ENCODE data around the gene ZSWIM9. TPM values are rescaled to one million over a fixed set of nuclear protein-coding genes. Genes with fewer than 3 reads are reported as not detected.

ZSWIM9 gene
- total RNA-seq, 4 donors from 2014 or later = 4.2 to 6.1 (median 5.4) TPM

- Histone ChIP-seq H3K27me3 (no peaks in the 10 kb centered on the region), H3K4me3 (replicated peaks in 1 of 3) (no peak overlapping the region), H3K4me1 (no peaks in the 10 kb centered on the region), H3K36me3 (no peaks in the 10 kb centered on the region), H3K27ac (no peak overlapping the region), H3K9me3 (no peaks in the 10 kb centered on the region)
- TF ChIP-seq CTCF (IDR thresholded peaks at IDR 0.05) (peak in 4 of 6 experiments; percentile 13 to 39 (median 29)), POLR2A (IDR thresholded peaks at IDR 0.05) (no peak)
- DNase-seq = peak; percentile 31 to 57
- 72 to 86% methylated on average over 13 of the region's 13 CpGs for WGBS, 2 donors
- intact Hi-C loops (cut with DNase I) = no loop called here
Observed at GRCh38 chr19:48190288-48190884, 19.9 kb downstream of the ZSWIM9 start.

GRCh38 chr19:48190885-48191284, 20.4 kb downstream of the ZSWIM9 start:
- H3K27me3 ChIP-seq = no peaks in the 10 kb centered on the region
- intact Hi-C loops (cut with DNase I) = no loop called here
- no peaks in the 10 kb centered on the region for H3K4me1 ChIP-seq
- DNase-seq = no peak
- no peak overlapping the region for H3K4me3 ChIP-seq (replicated peaks in 1 of 3)
- H3K27ac ChIP-seq = no peak overlapping the region
- H3K36me3 ChIP-seq = no peaks in the 10 kb centered on the region
- H3K9me3 ChIP-seq = no peaks in the 10 kb centered on the region
- TF ChIP-seq POLR2A (IDR thresholded peaks at IDR 0.05) (no peak), CTCF (IDR thresholded peaks at IDR 0.05) (no peak)
- WGBS, 2 donors = 89 to 93% methylated on average over 3 of the region's 3 CpGs

GRCh38 chr19:48192750-48193149, 22.3 kb downstream of the ZSWIM9 start:
- no peaks in the 10 kb centered on the region for H3K36me3 ChIP-seq
- H3K4me3 ChIP-seq (replicated peaks in 1 of 3) = no peak overlapping the region
- TF ChIP-seq CTCF (IDR thresholded peaks at IDR 0.05) = no peak
- TF ChIP-seq POLR2A (IDR thresholded peaks at IDR 0.05) = no peak
- no peak overlapping the region for H3K27ac ChIP-seq
- intact Hi-C loops (cut with DNase I) = no loop called here
- H3K4me1 ChIP-seq = no peaks in the 10 kb centered on the region
- H3K27me3 ChIP-seq = no peaks in the 10 kb centered on the region
- no peaks in the 10 kb centered on the region for H3K9me3 ChIP-seq
- no peak for DNase-seq
- WGBS, 2 donors = 88% methylated on average over 7 of the region's 7 CpGs

GRCh38 chr19:48194041-48194843, 23.8 kb downstream of the ZSWIM9 start:
- peak in 3 of 6 experiments; percentile 36 to 45 (median 43) for TF ChIP-seq CTCF (IDR thresholded peaks at IDR 0.05)
- TF ChIP-seq POLR2A (IDR thresholded peaks at IDR 0.05) = no peak
- Histone ChIP-seq H3K4me1 (no peaks in the 10 kb centered on the region), H3K27ac (no peak overlapping the region), H3K4me3 (replicated peaks in 1 of 3) (no peak overlapping the region), H3K36me3 (no peaks in the 10 kb centered on the region), H3K9me3 (no peaks in the 10 kb centered on the region), H3K27me3 (no peaks in the 10 kb centered on the region)
- DNase-seq = no peak
- intact Hi-C loops (cut with DNase I) = no loop called here
- 65 to 70% methylated on average over 11 to 28 of the region's 36 CpGs for WGBS, 2 donors

All from thyroid gland (tissue), 4 donors.